HepG2 (cell line): ENCODE data around the gene CDC14B. TPM values are rescaled to one million over a fixed set of nuclear protein-coding genes. Genes with fewer than 3 reads are reported as not detected.
A peak's percentile ranks its signal among the peaks of the same experiment; 100 is the strongest.

Source experiments
- ARNT2 ChIP-seq: sonication (generic); formaldehyde crosslinking; IDR thresholded peaks from 2 replicates; pipeline ENCODE4 v1.8.0; 2022; ENCODE audit warnings: mild to moderate bottlenecking, low read depth, missing genetic modification reagents, moderate library complexity
- ASH2L ChIP-seq: fragments of 300-600, 200-600 bp; sonication (generic); IDR thresholded peaks from 2 replicates; pipeline ENCODE4 v1.7.0; 2017; ENCODE audit warnings: low read depth, mild to moderate bottlenecking, moderate library complexity, mixed read lengths, low read length; ENCODE audit not compliant: insufficient read length
- BORCS8-MEF2B ChIP-seq: sonication (generic); formaldehyde crosslinking; IDR thresholded peaks from 2 replicates; pipeline ENCODE4 v1.8.0; 2022; ENCODE audit warnings: mild to moderate bottlenecking, missing genetic modification reagents
- DMAP1 ChIP-seq: IDR thresholded peaks from 2 replicates; pipeline ENCODE4 v1.6.1; 2016
- EEA1 ChIP-seq: sonication (generic); formaldehyde crosslinking; IDR thresholded peaks from 2 replicates; pipeline ENCODE4 v1.5.1; 2020; ENCODE audit warnings: mild to moderate bottlenecking, missing genetic modification reagents, borderline replicate concordance
- ESRRA ChIP-seq: sonication (generic); formaldehyde crosslinking; IDR thresholded peaks from 2 replicates; pipeline ENCODE4 v1.5.1; 2020; ENCODE audit warnings: mild to moderate bottlenecking, low read depth, missing genetic modification reagents
- FOXA1 ChIP-seq, 2 experiments: fragments of 450-650 bp in 1 of 2; sonication (generic) in 1 of 2; formaldehyde crosslinking in 1 of 2; IDR thresholded peaks; 2 replicates each; pipeline versions ENCODE4 v1.4.0 to v1.6.1; 2016 to 2020; ENCODE audit warnings: missing genetic modification reagents in 1 of 2
- GATAD1 ChIP-seq: IDR thresholded peaks from 2 replicates; pipeline ENCODE4 v1.6.1; 2016; ENCODE audit warnings: missing genetic modification reagents, missing compliant biosample characterization
- GZF1 ChIP-seq: sonication (generic); formaldehyde crosslinking; IDR thresholded peaks from 2 replicates; pipeline ENCODE4 v1.5.1; 2020; ENCODE audit warnings: mild to moderate bottlenecking, missing genetic modification reagents
- HNF1A ChIP-seq, 2 experiments: sonication (generic) in 1 of 2; formaldehyde crosslinking in 1 of 2; IDR thresholded peaks; 2 replicates each; pipeline versions ENCODE4 v1.4.0 to v1.6.1; 2016 to 2020; ENCODE audit warnings: borderline replicate concordance in 1 of 2, low read depth in 1 of 2, mild to moderate bottlenecking in 1 of 2, missing genetic modification reagents in 1 of 2
- IRF2 ChIP-seq: IDR thresholded peaks from 2 replicates; pipeline ENCODE4 v1.6.1; 2018; ENCODE audit warnings: missing genetic modification reagents, missing compliant biosample characterization
- MTA3 ChIP-seq: sonication (generic); formaldehyde crosslinking; IDR thresholded peaks from 2 replicates; pipeline ENCODE4 v1.4.0; 2020; ENCODE audit warnings: missing genetic modification reagents
- NFKBIZ ChIP-seq: IDR thresholded peaks from 2 replicates; pipeline ENCODE4 v1.6.1; 2018; ENCODE audit warnings: missing genetic modification reagents, missing compliant biosample characterization
- PCBP1 ChIP-seq: fragments of 200-400 bp; formaldehyde crosslinking; IDR thresholded peaks from 2 replicates; pipeline ENCODE4 v1.6.1; 2017; ENCODE audit warnings: mild to moderate bottlenecking, low read depth, low read length, borderline replicate concordance
- RARG ChIP-seq: sonication (generic); formaldehyde crosslinking; IDR thresholded peaks from 2 replicates; pipeline ENCODE4 v1.4.0; 2020; ENCODE audit warnings: low read depth, mild to moderate bottlenecking, missing genetic modification reagents
- REL ChIP-seq: sonication (generic); formaldehyde crosslinking; conservative IDR thresholded peaks from 2 replicates; pipeline ENCODE4 v1.8.0; 2022; ENCODE audit warnings: mild to moderate bottlenecking, missing genetic modification reagents, moderate library complexity
- ZFP36 ChIP-seq: fragments of 150-350 bp; IDR thresholded peaks from 2 replicates; pipeline ENCODE4 v1.6.1; 2018; ENCODE audit warnings: borderline replicate concordance, low read length, low read depth; ENCODE audit not compliant: partially characterized antibody
- ZMYM3 ChIP-seq: sonication (generic); formaldehyde crosslinking; IDR thresholded peaks from 2 replicates; pipeline ENCODE4 v1.5.1; 2020; ENCODE audit warnings: mild to moderate bottlenecking, missing genetic modification reagents
- ZNF10 ChIP-seq: sonication (generic); formaldehyde crosslinking; IDR thresholded peaks from 2 replicates; pipeline ENCODE4 v1.4.0; 2020; ENCODE audit warnings: mild to moderate bottlenecking, low read depth, missing genetic modification reagents, borderline replicate concordance
- ZNF329 ChIP-seq: sonication (generic); formaldehyde crosslinking; IDR thresholded peaks from 2 replicates; pipeline ENCODE4 v1.9.0; 2021; ENCODE audit warnings: low read depth, mild to moderate bottlenecking, missing genetic modification reagents
- ZNF816 ChIP-seq: sonication (generic); formaldehyde crosslinking; IDR thresholded peaks from 2 replicates; pipeline ENCODE4 v1.8.0; 2022; ENCODE audit warnings: missing genetic modification reagents, mild to moderate bottlenecking, borderline replicate concordance
- ZSCAN5A ChIP-seq: sonication (generic); formaldehyde crosslinking; IDR thresholded peaks from 2 replicates; pipeline ENCODE4 v1.8.0; 2022; ENCODE audit warnings: mild to moderate bottlenecking, missing genetic modification reagents, borderline replicate concordance
- polyA plus RNA-seq, 8 experiments: library from polyadenylated mRNA; depleted of rRNA in 3 of 8; stranded (reverse) in 7 of 8; unstranded in 1 of 8; fragments of >200 nt; fragmentation: Illumina TruSeq in 4 of 8; extraction: Trizol in 4 of 8; gene quantifications; 2 replicates each; pipeline versions ENCODE4 v1.2.1 to v1.2.3, GENCODE V29; 2011 to 2016; ENCODE audit warnings: low read depth in 4 of 8, missing spikeins in 1 of 8, mixed read lengths in 1 of 8; ENCODE audit not compliant: insufficient read depth in 1 of 8
- total RNA-seq, 5 experiments: library from RNA; depleted of rRNA; stranded (reverse); fragments of >200 nt; fragmentation: Illumina TruSeq; extraction: Trizol; gene quantifications; 2 replicates each; pipeline ENCODE4 v1.2.3, GENCODE V29; 2016; ENCODE audit warnings: low read depth in 1 of 5
- TF ChIP-seq, protein P1 (sequence below): sonication (generic); formaldehyde crosslinking; IDR thresholded peaks from 2 replicates; pipeline ENCODE4 v1.4.0; 2020; ENCODE audit warnings: mild to moderate bottlenecking, missing genetic modification reagents
- TF ChIP-seq, protein P2 (sequence below): sonication (generic); formaldehyde crosslinking; IDR thresholded peaks from 2 replicates; pipeline ENCODE4 v1.8.1; 2023; ENCODE audit warnings: mild to moderate bottlenecking, missing genetic modification reagents

CDC14B gene
- total and polyA plus RNA-seq, 2 of the 13 experiments (the other 11 are each of a cell fraction or from before 2014, with no cell fraction given): 25.8 to 33.3 TPM

DNA sequence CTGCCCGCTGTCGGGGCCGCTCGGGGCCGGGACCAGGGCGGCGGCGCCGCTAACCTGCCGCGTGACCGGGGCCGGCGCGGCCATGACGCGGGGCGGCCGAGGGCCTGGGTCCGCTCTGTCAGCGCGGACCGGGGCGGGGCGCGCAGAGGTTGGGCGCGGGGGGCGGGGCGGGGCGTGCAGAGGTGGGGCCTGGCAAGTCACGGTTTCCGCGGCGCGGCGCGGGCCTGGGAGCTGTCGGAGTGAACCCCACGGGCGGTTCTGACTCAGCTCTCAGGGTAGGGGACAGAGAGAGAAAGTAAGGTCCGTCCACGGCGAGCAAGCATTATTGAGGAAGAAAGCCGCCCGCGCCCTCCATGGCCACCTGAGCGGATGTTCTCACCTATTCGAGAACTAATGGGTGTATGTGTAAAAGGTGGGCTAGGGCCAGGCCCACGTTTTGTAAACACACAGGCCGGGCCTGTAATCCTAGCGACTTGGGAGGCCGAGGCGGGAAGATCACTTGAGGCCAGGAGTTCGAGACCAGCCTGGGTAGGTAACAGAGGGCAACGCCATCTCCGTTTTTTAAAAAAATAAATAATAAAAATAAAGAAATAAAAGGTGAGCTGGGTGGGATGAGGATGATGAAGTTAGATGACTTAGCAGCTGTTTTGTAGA, 35.7 kb upstream of the CDC14B start, which contains the start of gene PRXL2C (continued):
- TF ChIP-seq HNF1A (IDR thresholded peaks at IDR 0.05; ENCODE audit: low read depth) (no peak), HNF1A (CRISPR knock-in tag; IDR thresholded peaks at IDR 0.05; ENCODE audit: borderline replicate concordance) (no peak), ESRRA (CRISPR knock-in tag) (no peak), ZSCAN5A (CRISPR knock-in tag) (no peak), ZNF816 (CRISPR knock-in tag) (no peak), MTA3 (CRISPR knock-in tag) (no peak), GZF1 (CRISPR knock-in tag) (no peak), ZFP36 (no peak), FOXA1 (IDR thresholded peaks at IDR 0.05) (no peak), FOXA1 (CRISPR knock-in tag; IDR thresholded peaks at IDR 0.05) (0 out of 2 replicates have a peak, but pooled peaks have one; percentile 30), DMAP1 (0 out of 2 replicates have a peak, but pooled peaks have one; percentile 15), IRF2 (CRISPR knock-in tag) (peak; percentile 30; the same call in 1 of the 2 replicates), ZMYM3 (CRISPR knock-in tag) (peak; percentile 86), NFKBIZ (no peak), ARNT2 (CRISPR knock-in tag) (no peak), PCBP1 (no peak), GATAD1 (CRISPR knock-in tag) (no peak), REL (no peak), ZNF329 (CRISPR knock-in tag) (no peak), BORCS8-MEF2B (CRISPR knock-in tag) (no peak), EEA1 (no peak), ZNF10 (no peak), RARG (CRISPR knock-in tag) (no peak), ASH2L (peak; percentile 12)
- TF ChIP-seq, protein P1, sequence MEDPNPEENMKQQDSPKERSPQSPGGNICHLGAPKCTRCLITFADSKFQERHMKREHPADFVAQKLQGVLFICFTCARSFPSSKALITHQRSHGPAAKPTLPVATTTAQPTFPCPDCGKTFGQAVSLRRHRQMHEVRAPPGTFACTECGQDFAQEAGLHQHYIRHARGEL (CRISPR knock-in tag): no peak
- TF ChIP-seq, protein P2, sequence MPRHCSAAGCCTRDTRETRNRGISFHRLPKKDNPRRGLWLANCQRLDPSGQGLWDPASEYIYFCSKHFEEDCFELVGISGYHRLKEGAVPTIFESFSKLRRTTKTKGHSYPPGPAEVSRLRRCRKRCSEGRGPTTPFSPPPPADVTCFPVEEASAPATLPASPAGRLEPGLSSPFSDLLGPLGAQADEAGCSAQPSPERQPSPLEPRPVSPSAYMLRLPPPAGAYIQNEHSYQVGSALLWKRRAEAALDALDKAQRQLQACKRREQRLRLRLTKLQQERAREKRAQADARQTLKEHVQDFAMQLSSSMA (CRISPR knock-in tag): no peak
